Spleen (tissue), 7 donors: ENCODE results near the gene DISP2.

ENCODE experiments used
- CTCF ChIP-seq, 11 experiments: fragments of 200-600 bp in 7 of 11; fragments of 450-650 bp in 4 of 11; sonication (generic) in 4 of 11; IDR thresholded peaks in 8 of 11; conservative IDR thresholded peaks in 3 of 11; 1 replicate in 7 of 11; 2 replicates in 4 of 11; pipeline versions ENCODE4 v1.4.0 to v1.8.0; 2016 to 2021; ENCODE audit warnings: antibody characterized with exemption in 11 of 11, inconsistent platforms in 4 of 11, mild to moderate bottlenecking in 1 of 11
- POLR2AphosphoS5 ChIP-seq, 3 donors: sonication (generic); formaldehyde crosslinking; IDR thresholded peaks; one replicate each; pipeline ENCODE4 v1.5.1; 2017; ENCODE audit warnings: antibody characterized with exemption in 3 of 3
- donor health status: DM: no; HTN: no; CAD: no; lungs with moderate emphysema.
- donor health status: DM: no; HTN: no; CAD: no.
- donor health status: DM: no; HTN: no; CAD: no.

- TF ChIP-seq CTCF (IDR thresholded peaks at IDR 0.05 in 8 of 11, conservative IDR thresholded peaks at IDR 0.05 in 3 of 11) (no peak), POLR2AphosphoS5 (IDR thresholded peaks at IDR 0.05) (no peak)
Observed at GRCh38 chr15:40310993-40311392, 47.0 kb upstream of the DISP2 start.
